Head of caudate nucleus (tissue), 42 donors: ENCODE results near the gene UBXN10.

ENCODE experiments used
- DNase-seq, 42 donors: peaks; one replicate each; pipeline versions ENCODE4 v3.0.0 to v3.0.0-alpha.2; 2020 to 2021; ENCODE audit warnings: mixed read lengths in 7 of 42
- intact Hi-C: fragments of 100-400 bp; cut with DNase I; formaldehyde crosslinking; loops from one replicate; pipeline ENCODE4 v1.15.0; 2022

The UBXN10 gene

GRCh38 chr1:20185834-20186782 is at the start of gene UBXN10, which contains the start of gene PLA2G2C:
UBXN10 (plus strand) TSS chr1:20186096; CDS start chr1:20190562, 4,466 bp downstream.
PLA2G2C (minus strand) TSS chr1:20186518; CDS start chr1:20177363, 9,155 bp downstream.
- peak in 25 of 42 donors; percentile 29 to 74 (median 46) for DNase-seq
- intact Hi-C loops: no loop called here

- no peak for DNase-seq
- intact Hi-C loops: no loop called here
Measured at GRCh38 chr1:20136249-20136648, 49.6 kb upstream of the UBXN10 start.

GRCh38 chr1:20137055-20137454 is 48.8 kb upstream of the UBXN10 start:
- intact Hi-C loops: no loop called here
- DNase-seq: no peak

- intact Hi-C loops: no loop called here
- DNase-seq: no peak
Measured at GRCh38 chr1:20137604-20138003, 48.3 kb upstream of the UBXN10 start.

- DNase-seq: no peak
- intact Hi-C loops: no loop called here
Measured at GRCh38 chr1:20138346-20138745, 47.5 kb upstream of the UBXN10 start.

GRCh38 chr1:20138961-20139550 is 46.8 kb upstream of the UBXN10 start, which contains the start of gene PLA2G2F:
PLA2G2F (plus strand) TSS chr1:20139323; CDS start chr1:20139428, 105 bp downstream.
- intact Hi-C loops: no loop called here
- DNase-seq: no peak

GRCh38 chr1:20139776-20140612 is 45.9 kb upstream of the UBXN10 start:
- no peak for DNase-seq
- intact Hi-C loops: no loop called here

- no peak for DNase-seq
- intact Hi-C loops: no loop called here
Measured at GRCh38 chr1:20141001-20141400, 44.9 kb upstream of the UBXN10 start.

GRCh38 chr1:20141466-20141865 is 44.4 kb upstream of the UBXN10 start:
- peak in 1 of 42 donors; percentile 16 for DNase-seq
- intact Hi-C loops: no loop called here

GRCh38 chr1:20142001-20142710 is 43.7 kb upstream of the UBXN10 start:
- intact Hi-C loops: no loop called here
- no peak for DNase-seq

GRCh38 chr1:20143318-20143717 is 42.6 kb upstream of the UBXN10 start:
- intact Hi-C loops: no loop called here
- no peak for DNase-seq

- peak in 1 of 42 donors; percentile 14 for DNase-seq
- intact Hi-C loops: no loop called here
Measured at GRCh38 chr1:20143734-20144565, 41.9 kb upstream of the UBXN10 start.

- intact Hi-C loops: no loop called here
Measured at GRCh38 chr1:20147846-20148570, 37.9 kb upstream of the UBXN10 start.

GRCh38 chr1:20148571-20149500 is 37.1 kb upstream of the UBXN10 start:
- intact Hi-C loops: no loop called here
- DNase-seq: peak in 2 of 42 donors; percentile 0 to 5

More at GRCh38 chr1:20147846-20148570, 37.9 kb upstream of the UBXN10 start:
- no peak for DNase-seq

- DNase-seq: peak in 2 of 42 donors; percentile 2 to 9
- intact Hi-C loops: loop anchor here (5.0 kb wide), 1 partner anchor 232 kb away; no protein-coding TSS in a partner anchor
Measured at GRCh38 chr1:20149601-20150325, 36.1 kb upstream of the UBXN10 start.
